ENCODE measurements around the gene TIMM21.

- TF ChIP-seq, protein P1, sequence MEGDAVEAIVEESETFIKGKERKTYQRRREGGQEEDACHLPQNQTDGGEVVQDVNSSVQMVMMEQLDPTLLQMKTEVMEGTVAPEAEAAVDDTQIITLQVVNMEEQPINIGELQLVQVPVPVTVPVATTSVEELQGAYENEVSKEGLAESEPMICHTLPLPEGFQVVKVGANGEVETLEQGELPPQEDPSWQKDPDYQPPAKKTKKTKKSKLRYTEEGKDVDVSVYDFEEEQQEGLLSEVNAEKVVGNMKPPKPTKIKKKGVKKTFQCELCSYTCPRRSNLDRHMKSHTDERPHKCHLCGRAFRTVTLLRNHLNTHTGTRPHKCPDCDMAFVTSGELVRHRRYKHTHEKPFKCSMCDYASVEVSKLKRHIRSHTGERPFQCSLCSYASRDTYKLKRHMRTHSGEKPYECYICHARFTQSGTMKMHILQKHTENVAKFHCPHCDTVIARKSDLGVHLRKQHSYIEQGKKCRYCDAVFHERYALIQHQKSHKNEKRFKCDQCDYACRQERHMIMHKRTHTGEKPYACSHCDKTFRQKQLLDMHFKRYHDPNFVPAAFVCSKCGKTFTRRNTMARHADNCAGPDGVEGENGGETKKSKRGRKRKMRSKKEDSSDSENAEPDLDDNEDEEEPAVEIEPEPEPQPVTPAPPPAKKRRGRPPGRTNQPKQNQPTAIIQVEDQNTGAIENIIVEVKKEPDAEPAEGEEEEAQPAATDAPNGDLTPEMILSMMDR (IDR thresholded peaks at IDR 0.05): no peak
- TF ChIP-seq EP300 (IDR thresholded peaks at IDR 0.05; ENCODE audit: low read depth): no peak
- no peak for TF ChIP-seq POLR2A (IDR thresholded peaks at IDR 0.05)
- TF ChIP-seq POLR2AphosphoS5 (IDR thresholded peaks at IDR 0.05): no peak
Observed at GRCh38 chr18:74113711-74114110, 34.6 kb upstream of the TIMM21 start.

Data from transverse colon (tissue), 4 donors.